OCI-LY3 (cell line): Measurements from ENCODE around the gene BICDL1.

Experiments
- CTCF ChIP-seq: fragments of 200-600, 300-600 bp; sonication (generic); IDR thresholded peaks from 2 replicates; pipeline ENCODE4 v1.5.1; 2014; ENCODE audit warnings: antibody characterized with exemption, low read length, low read depth
- EZH2phosphoT487 ChIP-seq: fragments of 200-600 bp; shearing (Covaris generic); IDR thresholded peaks from 2 replicates; pipeline ENCODE4 v1.6.1; 2018; ENCODE audit warnings: antibody characterized with exemption, mixed run types, low read depth

DNA sequence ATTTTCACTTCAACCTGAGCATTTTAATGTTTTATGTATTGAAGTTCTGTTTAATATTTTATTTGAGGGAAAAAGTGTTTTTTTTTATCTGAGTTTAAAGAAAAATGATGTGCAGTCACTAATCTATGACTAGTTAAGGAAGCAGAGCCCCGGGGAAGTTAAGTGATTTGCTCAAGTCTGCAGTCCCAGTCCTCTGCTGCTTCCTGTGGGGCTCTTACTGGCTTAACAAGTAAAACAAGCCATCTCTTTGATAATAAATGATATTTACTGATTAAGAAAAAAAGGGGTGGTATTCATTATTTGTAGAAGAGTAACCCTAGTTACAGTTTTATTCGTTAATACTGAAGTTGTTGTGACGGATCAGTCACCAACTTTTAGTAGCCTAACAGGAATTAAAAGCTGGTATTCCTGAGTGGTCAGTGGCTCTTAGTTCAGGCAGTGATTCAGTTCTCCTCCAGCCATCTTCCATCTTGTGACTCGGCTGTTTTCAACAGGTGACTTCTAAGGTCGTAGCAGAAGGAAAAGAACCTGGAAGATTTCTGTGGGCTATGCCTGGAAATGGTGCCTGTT is 21.7 kb downstream of the BICDL1 start:
- TF ChIP-seq CTCF = no peak
- no peak for TF ChIP-seq EZH2phosphoT487
